NCI-H1092 treated with DMSO at 0.1 percent for 48 hours (cell line): ENCODE measurements around the gene PKN3.
"Not testable (repeated sequence)": the region's sequence is repeated elsewhere in the genome, so short reads cannot be mapped to it uniquely, and the experiment has no call there.

ENCODE experiments used
- DNase-seq: peaks from one replicate; lab custom pipeline; 2025; lab: John Stamatoyannopoulos, UW

Gene PKN3

DNA sequence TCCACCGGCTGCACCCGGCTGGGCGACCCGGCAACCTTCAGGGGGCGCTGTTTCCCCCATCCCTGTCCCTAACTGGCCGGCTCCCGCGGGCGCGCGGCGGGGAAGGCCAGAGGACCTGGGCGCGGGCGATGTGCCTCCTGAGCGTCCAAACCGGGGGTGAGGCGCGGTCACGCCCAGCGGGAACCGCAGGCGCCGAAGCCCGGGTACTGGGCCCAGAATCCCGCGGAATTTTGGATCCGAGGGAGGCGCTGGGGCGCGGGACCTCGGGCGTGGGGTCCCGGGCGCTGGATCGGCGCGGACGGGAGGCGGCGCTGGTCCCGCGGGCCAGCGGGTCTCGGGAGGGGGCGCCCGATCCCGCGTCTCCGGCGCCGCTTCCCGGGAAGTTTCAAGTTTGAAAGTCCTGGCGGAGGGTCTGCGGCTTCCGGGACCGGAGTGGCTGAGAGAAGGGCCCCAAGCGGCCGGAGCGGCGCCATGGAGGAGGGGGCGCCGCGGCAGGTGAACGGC is at the start of gene PKN3:
Gene PKN3 (plus strand): TSS at position 59 of the 504 bp plus-strand sequence. CDS start 413 bp downstream, at position 472.
- peak; percentile 77 for DNase-seq

GRCh38 chr9:128653908-128654307 is 48.4 kb upstream of the PKN3 start:
- no peak for DNase-seq

DNA sequence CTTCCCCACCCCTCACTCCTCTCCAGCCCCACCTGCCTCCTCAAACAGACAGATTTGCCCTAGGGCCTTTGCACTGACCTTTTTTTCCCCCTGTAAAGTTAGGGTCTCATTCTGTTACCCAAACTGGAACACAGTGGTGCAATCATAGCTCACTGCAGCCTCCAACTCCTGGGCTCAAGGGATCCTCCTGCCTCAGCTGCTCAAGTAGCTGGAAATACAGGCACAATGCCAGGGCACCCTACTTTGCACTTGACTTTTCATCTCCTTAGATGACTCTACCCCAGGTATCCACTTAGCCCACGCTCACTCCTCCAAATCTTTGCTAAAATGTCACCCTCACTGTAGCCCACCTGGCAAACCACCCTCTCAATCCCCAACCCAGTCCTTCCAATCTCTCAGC is 47.8 kb upstream of the PKN3 start:
- DNase-seq: no peak

DNA sequence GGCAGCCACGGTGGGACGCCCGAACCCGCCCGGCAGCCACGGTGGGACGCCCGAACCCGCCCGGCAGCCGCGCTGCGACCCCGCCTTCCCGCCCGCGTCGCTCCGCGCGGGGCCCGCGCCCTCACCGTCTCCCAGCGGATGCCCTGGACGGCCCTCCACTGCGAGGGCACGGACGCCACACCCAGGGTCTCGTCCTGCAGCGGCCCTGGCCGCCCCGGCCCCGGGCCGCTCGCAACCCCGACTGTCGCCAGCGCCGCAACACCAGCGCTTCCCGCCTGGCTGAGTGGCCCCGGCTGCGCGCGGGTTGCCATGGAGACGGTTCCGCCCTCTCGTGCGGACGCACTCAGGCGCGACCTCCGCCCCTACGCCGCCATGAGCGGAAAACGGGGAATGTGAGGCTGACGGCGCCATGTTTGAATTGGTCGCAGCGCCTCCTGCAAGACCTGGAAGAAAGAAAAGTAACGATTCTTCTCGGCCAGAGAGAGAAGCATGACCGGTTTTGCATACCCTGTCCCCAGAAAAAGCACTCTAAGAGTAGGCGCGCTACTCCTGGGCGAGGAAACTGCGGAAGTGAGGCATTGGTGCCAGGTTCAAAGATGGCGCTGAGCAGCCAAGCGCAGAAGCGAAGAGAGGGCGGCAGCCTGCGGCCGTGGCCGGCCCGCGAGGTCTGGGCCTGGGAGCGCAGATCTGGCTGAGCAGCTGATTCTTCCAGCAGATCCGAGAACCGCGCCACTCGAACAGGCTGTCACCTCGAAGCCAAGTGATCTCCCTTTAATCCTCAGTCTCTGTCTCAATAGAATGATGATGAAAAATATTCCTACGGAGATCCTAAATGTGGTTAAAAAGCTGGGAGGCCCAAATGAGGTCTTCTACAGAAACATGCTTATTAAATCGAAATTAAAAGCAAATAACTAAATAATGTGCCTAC is 45.6 kb upstream of the PKN3 start, which contains the start of gene DYNC2I2:
Gene DYNC2I2 (minus strand): TSS at position 432 of the 928 bp plus-strand sequence. CDS start 121 bp downstream, at position 311.
- peak; percentile 94 for DNase-seq

GRCh38 chr9:128657344-128657704 is 45.0 kb upstream of the PKN3 start:
- no peak for DNase-seq

DNA sequence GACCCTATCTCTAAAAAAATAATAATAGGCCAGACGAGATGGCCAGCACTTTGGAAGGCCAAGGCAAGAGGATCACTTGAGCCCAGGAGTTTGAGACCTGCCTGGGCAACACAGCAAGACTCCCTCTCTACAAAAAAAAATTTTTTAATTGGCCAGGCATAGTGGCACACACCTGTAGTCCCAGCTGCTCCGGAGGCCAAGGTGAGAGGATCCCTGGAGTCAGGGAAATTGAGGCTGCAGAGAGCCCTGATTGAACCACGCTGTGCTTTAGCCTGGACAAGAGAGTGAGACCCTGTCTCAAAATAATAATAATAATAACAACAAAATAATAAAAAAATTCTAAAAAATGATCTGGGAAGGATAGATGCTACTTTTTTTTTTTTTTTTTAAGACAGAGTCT is 44.5 kb upstream of the PKN3 start:
- no peak for DNase-seq

DNA sequence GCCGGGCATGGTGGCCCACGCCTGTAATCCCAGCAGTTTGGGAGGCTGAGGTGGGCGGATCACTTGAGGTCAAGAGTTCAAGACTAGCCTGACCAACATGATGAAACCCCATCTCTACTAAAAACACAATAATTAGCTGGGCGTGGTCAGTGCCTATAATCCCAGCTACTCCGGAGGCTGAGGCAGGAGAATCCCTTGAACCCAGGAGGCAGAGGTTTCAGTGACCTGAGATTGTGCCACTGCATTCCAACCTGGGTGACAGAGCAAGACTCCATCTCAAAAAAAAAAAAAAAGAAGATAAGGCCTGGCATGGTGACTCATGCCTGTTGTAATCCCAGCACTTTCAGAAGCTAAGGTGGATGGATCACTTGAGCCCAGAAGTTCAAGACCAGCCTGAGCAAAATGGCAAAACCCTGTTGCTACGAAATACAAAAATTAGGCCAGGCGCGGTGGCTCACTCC is 35.8 kb upstream of the PKN3 start:
- DNase-seq: not testable (repeated sequence)

GRCh38 chr9:128669786-128670185 is 32.5 kb upstream of the PKN3 start:
- no peak for DNase-seq

- DNase-seq: no peak
Measured at GRCh38 chr9:128675382-128675781, 26.9 kb upstream of the PKN3 start.

DNA sequence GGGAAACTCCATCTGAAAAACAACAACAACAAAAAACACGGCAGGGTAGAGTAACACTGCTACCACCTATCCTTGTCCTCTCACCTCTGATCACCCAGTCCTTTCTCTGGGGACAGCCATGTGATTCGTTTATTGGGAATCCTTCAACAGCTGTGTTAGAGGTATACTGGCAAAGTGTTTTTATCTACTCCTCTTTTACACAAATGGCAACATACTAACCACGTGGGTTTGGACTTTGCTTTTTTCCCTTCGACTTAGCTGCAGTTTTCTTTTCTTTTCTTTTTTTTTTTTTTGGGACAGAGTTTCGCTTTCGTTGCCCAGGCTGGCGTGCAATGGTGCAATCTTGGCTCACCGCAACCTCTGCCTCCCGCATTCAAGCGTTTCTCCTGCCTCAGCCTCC is 24.5 kb upstream of the PKN3 start:
- no peak for DNase-seq

DNA sequence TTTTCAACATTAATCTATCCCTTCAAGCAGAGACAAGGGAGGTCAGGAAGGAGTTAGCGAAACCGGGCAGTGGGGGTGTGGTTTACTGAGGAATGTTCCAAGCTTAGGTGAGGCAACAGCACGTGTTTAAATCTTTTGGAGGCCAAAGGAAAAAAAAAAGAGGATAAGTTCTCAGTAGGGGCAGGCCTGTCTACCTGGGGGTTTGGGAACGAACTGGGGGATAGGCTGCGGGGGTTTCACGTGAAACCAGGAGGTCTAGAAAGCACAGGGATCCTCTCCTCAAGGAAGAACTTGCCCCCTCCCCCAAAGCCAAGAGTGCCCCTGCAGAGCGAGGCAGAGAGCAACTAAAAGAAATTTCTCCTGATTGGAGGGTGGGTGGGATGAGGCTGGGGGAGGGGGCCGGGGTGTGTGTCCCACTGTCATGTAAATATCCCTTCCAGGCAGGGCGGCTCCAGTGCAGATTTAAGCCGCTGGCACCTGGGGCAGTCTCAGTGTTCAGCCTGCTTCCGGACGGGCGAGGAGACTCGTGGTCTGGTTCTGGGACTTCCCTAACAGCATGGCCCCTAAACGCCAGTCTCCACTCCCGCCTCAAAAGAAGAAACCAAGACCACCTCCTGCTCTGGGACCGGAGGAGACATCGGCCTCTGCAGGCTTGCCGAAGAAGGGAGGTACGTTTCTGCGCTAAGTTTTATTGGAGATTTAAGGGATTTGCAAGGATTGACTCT is 18.8 kb upstream of the PKN3 start:
- no peak for DNase-seq

- DNase-seq: no peak
Measured at GRCh38 chr9:128684065-128684324, 18.3 kb upstream of the PKN3 start.

- no peak for DNase-seq
Measured at GRCh38 chr9:128684325-128685199, 17.7 kb upstream of the PKN3 start.

- no peak for DNase-seq
Measured at GRCh38 chr9:128685636-128686489, 16.4 kb upstream of the PKN3 start.

- DNase-seq: no peak
Measured at GRCh38 chr9:128687453-128687852, 14.8 kb upstream of the PKN3 start.

GRCh38 chr9:128688501-128689292 is 13.6 kb upstream of the PKN3 start, which contains the start of gene SET:
Gene SET, plus strand, starts transcription at chr9:128689222. Its CDS starts 361 bp downstream, at chr9:128689583.
- peak; percentile 90 for DNase-seq

DNA sequence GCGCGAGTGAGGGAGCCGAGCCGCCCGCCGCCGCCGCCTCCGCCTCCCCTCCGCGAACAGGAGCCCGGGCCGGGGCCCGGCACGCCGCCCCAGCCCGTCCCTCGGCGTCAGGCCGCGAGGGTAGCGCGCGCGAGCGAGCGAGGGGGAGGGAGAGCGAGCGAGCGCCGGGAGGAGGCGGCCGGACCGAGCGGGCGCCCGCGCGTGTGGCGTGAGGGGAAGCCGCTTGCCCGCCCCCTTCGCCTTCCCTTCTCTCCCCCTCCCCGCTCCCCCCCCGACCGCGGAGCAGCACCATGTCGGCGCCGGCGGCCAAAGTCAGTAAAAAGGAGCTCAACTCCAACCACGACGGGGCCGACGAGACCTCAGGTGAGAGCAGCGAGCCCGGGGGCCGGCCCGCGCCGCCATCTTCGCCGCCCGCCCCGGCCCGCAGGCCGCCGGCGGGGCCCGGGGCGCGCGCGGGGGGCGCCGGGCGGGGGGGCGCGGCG is 13.0 kb upstream of the PKN3 start:
- no peak for DNase-seq

DNA sequence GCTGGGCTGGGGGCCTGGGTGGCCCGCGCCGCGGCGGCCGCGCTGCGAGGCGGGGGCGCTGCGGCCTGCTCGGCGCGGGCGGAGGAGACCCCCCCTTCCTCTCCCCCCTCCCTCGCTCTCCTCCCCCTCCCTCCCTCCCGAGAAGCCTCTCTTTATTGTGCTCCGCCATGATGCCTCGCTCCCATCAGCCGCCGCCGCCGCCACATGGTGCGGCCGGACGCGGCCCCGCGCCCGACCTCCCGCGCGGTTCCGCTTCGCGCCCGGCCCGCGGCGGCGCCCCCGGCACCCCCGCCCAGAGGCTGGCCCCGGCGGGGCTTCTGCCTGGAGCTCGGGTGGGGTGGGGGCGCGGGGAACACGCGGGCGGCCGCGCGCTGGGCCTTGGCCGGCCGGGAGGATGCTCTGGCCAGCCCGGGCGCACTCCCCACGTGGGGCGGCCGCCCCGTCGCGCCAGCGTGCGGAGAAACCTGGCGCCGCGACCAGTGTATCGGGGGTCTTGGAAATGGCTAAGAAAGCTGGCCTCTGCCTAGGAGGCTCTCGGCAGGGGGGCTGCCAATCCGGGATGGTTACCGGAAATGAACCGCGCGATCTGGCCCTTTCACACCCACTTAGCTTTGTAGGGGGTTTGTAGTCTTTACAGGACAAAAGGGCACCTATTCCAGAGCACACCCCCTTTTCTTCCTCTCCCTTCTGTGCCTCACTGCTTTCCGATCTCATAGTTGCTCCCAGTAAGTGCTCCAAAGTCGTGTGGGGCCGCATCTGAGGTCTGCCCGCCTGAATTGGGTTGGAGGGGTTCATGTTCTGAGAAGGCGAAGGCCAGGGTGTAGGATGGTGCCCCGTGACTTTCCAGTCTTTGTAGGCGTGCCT is 12.3 kb upstream of the PKN3 start:
- DNase-seq: peak; percentile 36

DNA sequence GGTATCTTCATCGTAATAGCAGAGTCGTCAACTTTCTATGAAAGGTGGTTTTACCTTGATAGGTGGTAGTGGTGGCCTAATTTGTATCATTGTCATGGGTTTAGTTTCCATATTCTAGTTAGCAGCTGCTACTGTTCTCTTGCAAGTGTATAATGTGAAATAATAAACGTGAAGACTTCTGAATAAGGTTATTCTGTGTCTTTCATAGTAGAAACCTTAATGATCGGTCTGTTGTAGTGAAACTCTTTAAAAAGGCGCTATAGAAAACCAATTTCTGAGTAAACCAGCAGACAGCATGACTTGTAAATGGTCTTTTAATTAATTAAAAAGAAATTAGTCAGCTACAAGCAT is 11.6 kb upstream of the PKN3 start:
- no peak for DNase-seq
